ENCODE results near the gene OPCML. TPM values are rescaled to one million over a fixed set of nuclear protein-coding genes. Genes with fewer than 3 reads are reported as not detected.

OPCML gene
- total and polyA plus RNA-seq, 2 experiments from 2014 or later = 1.2 to 4.4 TPM

- Histone ChIP-seq H3F3A (replicated peaks; ENCODE audit: low read depth) (no peaks in the 10 kb centered on the region), H2AFZ (no peak overlapping the region), H3K27ac (ENCODE audit: low read depth) (no peak overlapping the region), H3K4me1 (ENCODE audit: insufficient read depth) (peaks cover 4% of the 10 kb centered on the region; the same call in 1 of the 2 replicates), H3K4me2 (no peak overlapping the region), H4K20me1 (replicated peaks; ENCODE audit: insufficient read depth) (no peaks in the 10 kb centered on the region), H3K9me2 (ENCODE audit: insufficient read depth) (0 out of 2 replicates have a peak, but pooled peaks cover 7% of the 10 kb centered on the region), H3K4me3 (no peak overlapping the region), H3K36me3 (ENCODE audit: insufficient read depth) (no peaks in the 10 kb centered on the region), H3K27me3 (ENCODE audit: insufficient read depth) (no peaks in the 10 kb centered on the region), H3K79me2 (replicated peaks; ENCODE audit: insufficient read depth) (no peaks in the 10 kb centered on the region)
- H3K27ac Mint-ChIP-seq = no peak overlapping the region
- 0 out of 3 replicates have a peak, but pooled peaks cover 3% of the 10 kb centered on the region for H3K36me3 Mint-ChIP-seq (ENCODE audit: low read depth)
- no peak overlapping the region for H3K4me3 Mint-ChIP-seq
- H3K27me3 Mint-ChIP-seq (ENCODE audit: insufficient read depth, low read depth, poor library complexity) = peaks cover 3% of the 10 kb centered on the region
- ATAC-seq (no peak), DNase-seq (ENCODE audit: low spot score) (no peak)
- peaks cover 6% of the 10 kb centered on the region; the same call in 2 of the 3 replicates for H3K4me1 Mint-ChIP-seq
- TF ChIP-seq ZNF331 (CRISPR knock-in tag; IDR thresholded peaks at IDR 0.05; ENCODE audit: low read depth) (no peak), NANOG (IDR thresholded peaks at IDR 0.05; ENCODE audit: borderline replicate concordance) (no peak), CREB1 (CRISPR knock-in tag; IDR thresholded peaks at IDR 0.05; ENCODE audit: low read depth) (no peak), EZH2 (IDR thresholded peaks at IDR 0.05; ENCODE audit: low read depth, unreplicated experiment) (no peak), CTCF (conservative IDR thresholded peaks at IDR 0.05; ENCODE audit: low read depth in 2 of 2) (no peak), EZH2phosphoT487 (IDR thresholded peaks at IDR 0.05; ENCODE audit: unreplicated experiment) (no peak), JUNB (IDR thresholded peaks at IDR 0.05; ENCODE audit: unreplicated experiment) (no peak), POLR2AphosphoS5 (IDR thresholded peaks at IDR 0.05; ENCODE audit: low read depth) (no peak), STAT1 (IDR thresholded peaks at IDR 0.05; ENCODE audit: unreplicated experiment) (no peak), REST (IDR thresholded peaks at IDR 0.05; ENCODE audit: unreplicated experiment) (no peak), ZNF114 (CRISPR knock-in tag; IDR thresholded peaks at IDR 0.05) (no peak)
- TF ChIP-seq, protein P1, sequence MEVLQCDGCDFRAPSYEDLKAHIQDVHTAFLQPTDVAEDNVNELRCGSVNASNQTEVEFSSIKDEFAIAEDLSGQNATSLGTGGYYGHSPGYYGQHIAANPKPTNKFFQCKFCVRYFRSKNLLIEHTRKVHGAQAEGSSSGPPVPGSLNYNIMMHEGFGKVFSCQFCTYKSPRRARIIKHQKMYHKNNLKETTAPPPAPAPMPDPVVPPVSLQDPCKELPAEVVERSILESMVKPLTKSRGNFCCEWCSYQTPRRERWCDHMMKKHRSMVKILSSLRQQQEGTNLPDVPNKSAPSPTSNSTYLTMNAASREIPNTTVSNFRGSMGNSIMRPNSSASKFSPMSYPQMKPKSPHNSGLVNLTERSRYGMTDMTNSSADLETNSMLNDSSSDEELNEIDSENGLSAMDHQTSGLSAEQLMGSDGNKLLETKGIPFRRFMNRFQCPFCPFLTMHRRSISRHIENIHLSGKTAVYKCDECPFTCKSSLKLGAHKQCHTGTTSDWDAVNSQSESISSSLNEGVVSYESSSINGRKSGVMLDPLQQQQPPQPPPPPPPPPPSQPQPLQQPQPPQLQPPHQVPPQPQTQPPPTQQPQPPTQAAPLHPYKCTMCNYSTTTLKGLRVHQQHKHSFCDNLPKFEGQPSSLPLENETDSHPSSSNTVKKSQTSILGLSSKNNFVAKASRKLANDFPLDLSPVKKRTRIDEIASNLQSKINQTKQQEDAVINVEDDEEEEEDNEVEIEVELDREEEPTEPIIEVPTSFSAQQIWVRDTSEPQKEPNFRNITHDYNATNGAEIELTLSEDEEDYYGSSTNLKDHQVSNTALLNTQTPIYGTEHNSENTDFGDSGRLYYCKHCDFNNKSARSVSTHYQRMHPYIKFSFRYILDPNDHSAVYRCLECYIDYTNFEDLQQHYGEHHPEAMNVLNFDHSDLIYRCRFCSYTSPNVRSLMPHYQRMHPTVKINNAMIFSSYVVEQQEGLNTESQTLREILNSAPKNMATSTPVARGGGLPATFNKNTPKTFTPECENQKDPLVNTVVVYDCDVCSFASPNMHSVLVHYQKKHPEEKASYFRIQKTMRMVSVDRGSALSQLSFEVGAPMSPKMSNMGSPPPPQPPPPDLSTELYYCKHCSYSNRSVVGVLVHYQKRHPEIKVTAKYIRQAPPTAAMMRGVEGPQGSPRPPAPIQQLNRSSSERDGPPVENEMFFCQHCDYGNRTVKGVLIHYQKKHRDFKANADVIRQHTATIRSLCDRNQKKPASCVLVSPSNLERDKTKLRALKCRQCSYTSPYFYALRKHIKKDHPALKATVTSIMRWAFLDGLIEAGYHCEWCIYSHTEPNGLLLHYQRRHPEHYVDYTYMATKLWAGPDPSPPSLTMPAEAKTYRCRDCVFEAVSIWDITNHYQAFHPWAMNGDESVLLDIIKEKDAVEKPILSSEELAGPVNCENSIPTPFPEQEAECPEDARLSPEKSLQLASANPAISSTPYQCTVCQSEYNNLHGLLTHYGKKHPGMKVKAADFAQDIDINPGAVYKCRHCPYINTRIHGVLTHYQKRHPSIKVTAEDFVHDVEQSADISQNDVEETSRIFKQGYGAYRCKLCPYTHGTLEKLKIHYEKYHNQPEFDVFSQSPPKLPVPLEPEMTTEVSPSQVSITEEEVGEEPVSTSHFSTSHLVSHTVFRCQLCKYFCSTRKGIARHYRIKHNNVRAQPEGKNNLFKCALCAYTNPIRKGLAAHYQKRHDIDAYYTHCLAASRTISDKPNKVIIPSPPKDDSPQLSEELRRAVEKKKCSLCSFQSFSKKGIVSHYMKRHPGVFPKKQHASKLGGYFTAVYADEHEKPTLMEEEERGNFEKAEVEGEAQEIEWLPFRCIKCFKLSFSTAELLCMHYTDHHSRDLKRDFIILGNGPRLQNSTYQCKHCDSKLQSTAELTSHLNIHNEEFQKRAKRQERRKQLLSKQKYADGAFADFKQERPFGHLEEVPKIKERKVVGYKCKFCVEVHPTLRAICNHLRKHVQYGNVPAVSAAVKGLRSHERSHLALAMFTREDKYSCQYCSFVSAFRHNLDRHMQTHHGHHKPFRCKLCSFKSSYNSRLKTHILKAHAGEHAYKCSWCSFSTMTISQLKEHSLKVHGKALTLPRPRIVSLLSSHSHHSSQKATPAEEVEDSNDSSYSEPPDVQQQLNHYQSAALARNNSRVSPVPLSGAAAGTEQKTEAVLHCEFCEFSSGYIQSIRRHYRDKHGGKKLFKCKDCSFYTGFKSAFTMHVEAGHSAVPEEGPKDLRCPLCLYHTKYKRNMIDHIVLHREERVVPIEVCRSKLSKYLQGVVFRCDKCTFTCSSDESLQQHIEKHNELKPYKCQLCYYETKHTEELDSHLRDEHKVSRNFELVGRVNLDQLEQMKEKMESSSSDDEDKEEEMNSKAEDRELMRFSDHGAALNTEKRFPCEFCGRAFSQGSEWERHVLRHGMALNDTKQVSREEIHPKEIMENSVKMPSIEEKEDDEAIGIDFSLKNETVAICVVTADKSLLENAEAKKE (CRISPR knock-in tag; IDR thresholded peaks at IDR 0.05) = no peak
- TF ChIP-seq, protein P2, sequence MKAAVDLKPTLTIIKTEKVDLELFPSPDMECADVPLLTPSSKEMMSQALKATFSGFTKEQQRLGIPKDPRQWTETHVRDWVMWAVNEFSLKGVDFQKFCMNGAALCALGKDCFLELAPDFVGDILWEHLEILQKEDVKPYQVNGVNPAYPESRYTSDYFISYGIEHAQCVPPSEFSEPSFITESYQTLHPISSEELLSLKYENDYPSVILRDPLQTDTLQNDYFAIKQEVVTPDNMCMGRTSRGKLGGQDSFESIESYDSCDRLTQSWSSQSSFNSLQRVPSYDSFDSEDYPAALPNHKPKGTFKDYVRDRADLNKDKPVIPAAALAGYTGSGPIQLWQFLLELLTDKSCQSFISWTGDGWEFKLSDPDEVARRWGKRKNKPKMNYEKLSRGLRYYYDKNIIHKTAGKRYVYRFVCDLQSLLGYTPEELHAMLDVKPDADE (IDR thresholded peaks at IDR 0.05) = no peak
- no peaks in the 10 kb centered on the region; the same call in 2 of the 3 replicates for H3K9me3 Mint-ChIP-seq
These were observed 282.8 kb downstream of the OPCML start for GRCh38 chr11:133249530-133249929.

Data from GM23338 (cell line).